Measurements from ENCODE around the gene SP2. TPM values are rescaled to one million over a fixed set of nuclear protein-coding genes. Genes with fewer than 3 reads are reported as not detected.
A peak's percentile ranks its signal among the peaks of the same experiment; 100 is the strongest.

Gene SP2
- polyA plus RNA-seq, 3 donors from 2014 or later: 2.0 to 13.7 (median 5.0) TPM

DNA sequence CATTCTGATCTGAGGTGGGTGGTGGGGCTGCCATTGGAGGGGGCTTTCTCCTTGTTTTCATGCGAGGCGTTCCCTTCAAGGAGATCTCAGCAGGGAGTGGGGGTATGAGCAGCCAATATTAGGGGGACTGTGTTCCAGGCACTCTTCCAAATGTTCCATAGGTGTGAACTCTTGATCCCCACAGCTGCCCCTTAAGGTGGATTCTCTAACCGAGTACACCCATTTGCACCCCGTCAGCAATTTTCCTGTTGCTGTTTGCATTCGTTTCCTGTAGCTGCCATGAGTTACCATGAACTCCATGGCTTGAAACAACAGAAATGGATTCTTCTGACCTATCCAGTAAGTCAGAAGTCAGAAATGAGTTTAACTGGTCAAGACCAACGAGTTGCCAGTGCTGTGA lies 65.4 kb downstream of the SP2 start:
- Mint-ChIP-seq H3K36me3 (peaks cover 0 to 5% (median 0%) of the 10 kb centered on the region in 3 donors), H3K27ac (no peak overlapping the region), H3K9me3 (no peaks in the 10 kb centered on the region), H3K4me3 (no peak overlapping the region), H3K27me3 (ENCODE audit: low read depth in 3 of 3) (peaks cover 0 to 6% (median 4%) of the 10 kb centered on the region in 3 donors), H3K4me1 (no peaks in the 10 kb centered on the region)
- no peak for DNase-seq

GRCh38 chr17:47962901-47963300 lies 66.9 kb downstream of the SP2 start:
- Mint-ChIP-seq H3K27me3 (ENCODE audit: low read depth in 3 of 3) (peaks cover 0 to 6% (median 1%) of the 10 kb centered on the region in 3 donors), H3K27ac (no peak overlapping the region), H3K36me3 (peaks cover 0 to 5% (median 0%) of the 10 kb centered on the region in 3 donors), H3K4me1 (no peaks in the 10 kb centered on the region), H3K4me3 (no peak overlapping the region), H3K9me3 (no peaks in the 10 kb centered on the region)
- no peak for DNase-seq

DNA sequence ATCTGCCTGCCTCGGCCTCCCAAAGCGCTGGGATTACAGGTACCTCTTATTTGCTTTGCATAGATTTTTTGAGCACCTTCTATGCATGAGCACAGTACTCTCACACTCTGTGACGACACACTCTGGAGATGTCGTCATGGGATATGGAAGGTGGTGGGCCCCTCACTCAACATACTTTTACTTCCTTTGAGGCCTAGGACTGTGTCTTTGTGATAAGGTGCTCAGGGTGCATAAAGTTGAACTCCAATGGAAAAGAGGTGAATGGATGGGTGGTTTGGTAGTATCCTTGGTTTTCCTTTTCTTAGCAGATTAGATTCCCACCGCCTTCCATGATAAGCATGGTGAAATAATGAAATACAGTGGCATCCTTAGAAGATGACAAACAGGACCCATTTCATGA lies 68.8 kb downstream of the SP2 start:
- H3K4me1 Mint-ChIP-seq: peaks cover 2 to 3% of the 10 kb centered on the region in 2 donors
- H3K4me3 Mint-ChIP-seq: no peak overlapping the region
- H3K36me3 Mint-ChIP-seq: peaks cover 0 to 5% (median 0%) of the 10 kb centered on the region in 3 donors
- H3K9me3 Mint-ChIP-seq: no peaks in the 10 kb centered on the region
- DNase-seq: no peak
- H3K27ac Mint-ChIP-seq: no peak overlapping the region
- H3K27me3 Mint-ChIP-seq (ENCODE audit: low read depth in 3 of 3): peaks cover 0 to 6% (median 1%) of the 10 kb centered on the region in 3 donors

GRCh38 chr17:47966079-47966519 lies 70.1 kb downstream of the SP2 start:
- H3K9me3 Mint-ChIP-seq: no peaks in the 10 kb centered on the region
- peaks cover 3 to 10% (median 4%) of the 10 kb centered on the region in 3 donors for H3K27me3 Mint-ChIP-seq (ENCODE audit: low read depth in 3 of 3)
- H3K36me3 Mint-ChIP-seq: peaks cover 0 to 5% (median 0%) of the 10 kb centered on the region in 3 donors
- no peak for DNase-seq
- peaks cover 14 to 16% of the 10 kb centered on the region in 2 donors for H3K4me1 Mint-ChIP-seq
- H3K27ac Mint-ChIP-seq: no peak overlapping the region
- H3K4me3 Mint-ChIP-seq: no peak overlapping the region

GRCh38 chr17:47967607-47968252 lies 71.7 kb downstream of the SP2 start:
- Mint-ChIP-seq H3K27ac (no peak overlapping the region), H3K36me3 (peaks cover 0 to 5% (median 0%) of the 10 kb centered on the region in 3 donors), H3K27me3 (ENCODE audit: low read depth in 3 of 3) (peaks cover 3 to 11% (median 4%) of the 10 kb centered on the region in 3 donors), H3K9me3 (no peaks in the 10 kb centered on the region), H3K4me1 (peaks cover 27 to 31% of the 10 kb centered on the region in 2 donors), H3K4me3 (no peak overlapping the region)
- DNase-seq: no peak

DNA sequence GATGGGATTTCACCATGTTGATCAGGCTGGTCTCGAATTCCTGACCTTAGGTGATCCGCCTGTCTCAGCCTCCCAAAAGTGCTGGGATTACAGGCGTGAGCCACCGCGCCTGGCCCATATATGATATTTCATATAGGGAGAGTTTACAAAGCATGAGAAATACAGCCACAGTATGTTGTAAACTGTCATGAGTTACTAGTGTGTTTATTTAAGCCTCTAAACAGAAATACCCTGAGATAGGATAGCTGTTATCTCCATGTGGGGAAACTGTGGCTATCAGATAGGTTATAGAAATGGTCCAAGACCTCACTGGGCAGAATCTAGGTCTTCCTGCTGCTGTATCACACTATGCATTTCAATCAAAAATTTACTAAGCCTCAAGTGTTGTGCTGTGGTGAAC lies 72.8 kb downstream of the SP2 start:
- Mint-ChIP-seq H3K27me3 (ENCODE audit: low read depth in 3 of 3) (peaks cover 3 to 11% (median 4%) of the 10 kb centered on the region in 3 donors), H3K36me3 (peaks cover 0 to 5% (median 5%) of the 10 kb centered on the region in 3 donors), H3K4me1 (peaks cover 27 to 39% of the 10 kb centered on the region in 2 donors), H3K4me3 (peak overlapping the region in 1 of 5 donors; percentile 21), H3K9me3 (no peaks in the 10 kb centered on the region), H3K27ac (no peak overlapping the region)
- no peak for DNase-seq

- H3K27ac Mint-ChIP-seq: peak overlapping the region; percentile 73 to 97 (median 89)
- DNase-seq: no peak
- H3K4me3 Mint-ChIP-seq: peak overlapping the region; percentile 98 to 100 (median 99)
Observed at GRCh38 chr17:47969930-47970724, 74.1 kb downstream of the SP2 start.

GRCh38 chr17:47970725-47971499 lies 74.9 kb downstream of the SP2 start, which contains the start of gene CDK5RAP3:
Gene CDK5RAP3, plus strand, starts transcription at chr17:47971113. Its CDS starts 34 bp downstream, at chr17:47971147.
- H3K4me1 Mint-ChIP-seq: peaks cover 27 to 39% of the 10 kb centered on the region in 2 donors

More at GRCh38 chr17:47969930-47970724, 74.1 kb downstream of the SP2 start:
- peaks cover 3 to 5% (median 4%) of the 10 kb centered on the region in 3 donors for H3K27me3 Mint-ChIP-seq (ENCODE audit: low read depth in 3 of 3)
- peaks cover 27 to 39% of the 10 kb centered on the region in 2 donors for H3K4me1 Mint-ChIP-seq
- H3K36me3 Mint-ChIP-seq: peaks cover 4 to 14% (median 4%) of the 10 kb centered on the region in 3 donors
- no peaks in the 10 kb centered on the region for H3K9me3 Mint-ChIP-seq

GRCh38 chr17:47973541-47973940 lies 77.5 kb downstream of the SP2 start:
- H3K9me3 Mint-ChIP-seq: no peaks in the 10 kb centered on the region
- peak overlapping the region in 1 of 6 donors; percentile 28 for H3K27ac Mint-ChIP-seq
- peaks cover 27 to 39% of the 10 kb centered on the region in 2 donors for H3K4me1 Mint-ChIP-seq
- DNase-seq: no peak
- H3K36me3 Mint-ChIP-seq: peaks cover 14 to 34% (median 19%) of the 10 kb centered on the region in 3 donors
- peak overlapping the region in 3 of 5 donors; percentile 7 to 42 (median 32) for H3K4me3 Mint-ChIP-seq
- H3K27me3 Mint-ChIP-seq (ENCODE audit: low read depth in 3 of 3): peaks cover 3 to 5% (median 3%) of the 10 kb centered on the region in 3 donors

More at GRCh38 chr17:47970725-47971499, 74.9 kb downstream of the SP2 start, which contains the start of gene CDK5RAP3:
- Mint-ChIP-seq H3K36me3 (peaks cover 4 to 21% (median 10%) of the 10 kb centered on the region in 3 donors), H3K27ac (peak within 1 kb of the TSS; percentile 73 to 97 (median 93)), H3K4me3 (peak within 1 kb of the TSS; percentile 98 to 100 (median 99)), H3K27me3 (ENCODE audit: low read depth in 3 of 3) (peaks cover 3 to 5% (median 4%) of the 10 kb centered on the region in 3 donors), H3K9me3 (no peaks in the 10 kb centered on the region)
- peak; percentile 99 for DNase-seq

GRCh38 chr17:47975189-47975822 lies 79.3 kb downstream of the SP2 start:
- Mint-ChIP-seq H3K9me3 (no peaks in the 10 kb centered on the region), H3K4me1 (peaks cover 21 to 32% of the 10 kb centered on the region in 2 donors), H3K36me3 (peaks cover 23 to 49% (median 25%) of the 10 kb centered on the region in 3 donors), H3K27me3 (ENCODE audit: low read depth in 3 of 3) (peaks cover 3 to 5% (median 3%) of the 10 kb centered on the region in 3 donors), H3K27ac (no peak overlapping the region), H3K4me3 (no peak overlapping the region)
- DNase-seq: no peak

- Mint-ChIP-seq H3K36me3 (peaks cover 25 to 54% (median 28%) of the 10 kb centered on the region in 3 donors), H3K4me3 (no peak overlapping the region), H3K27ac (no peak overlapping the region), H3K4me1 (peaks cover 21 to 32% of the 10 kb centered on the region in 2 donors), H3K9me3 (no peaks in the 10 kb centered on the region), H3K27me3 (ENCODE audit: low read depth in 3 of 3) (peaks cover 1 to 4% (median 2%) of the 10 kb centered on the region in 3 donors)
- DNase-seq: no peak
Observed at GRCh38 chr17:47975823-47976205, 79.8 kb downstream of the SP2 start.

DNA sequence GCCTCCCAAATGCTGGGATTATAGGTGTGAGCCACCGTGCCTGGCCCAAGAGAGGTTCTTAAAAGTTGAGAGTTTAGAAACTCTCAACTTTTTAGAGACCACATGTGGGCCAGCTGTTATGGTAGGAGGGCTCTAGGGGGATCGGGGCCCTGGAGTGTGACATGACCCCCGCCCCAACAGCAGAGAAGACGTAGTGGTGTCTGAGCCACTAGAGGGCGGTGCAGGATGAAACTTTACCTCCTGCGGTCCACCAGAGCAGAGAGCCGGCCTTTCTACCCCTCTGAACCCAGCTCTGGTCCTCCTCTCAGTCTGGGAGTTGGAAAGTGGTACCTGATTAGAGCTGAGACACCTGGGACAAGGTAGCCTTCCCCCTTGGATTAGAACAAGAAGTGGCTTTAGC lies 82.3 kb downstream of the SP2 start:
- H3K9me3 Mint-ChIP-seq: no peaks in the 10 kb centered on the region
- peak; percentile 19 to 37 (median 31) for DNase-seq

More for the DNA sequence above, 82.3 kb downstream of the SP2 start:
- H3K27ac Mint-ChIP-seq: no peak overlapping the region
- H3K36me3 Mint-ChIP-seq: peaks cover 28 to 63% (median 30%) of the 10 kb centered on the region in 3 donors
- H3K4me3 Mint-ChIP-seq: no peak overlapping the region
- peaks cover 0 to 2% (median 0%) of the 10 kb centered on the region in 3 donors for H3K27me3 Mint-ChIP-seq (ENCODE audit: low read depth in 3 of 3)
- H3K4me1 Mint-ChIP-seq: peaks cover 26 to 27% of the 10 kb centered on the region in 2 donors

Data from immature natural killer cell (primary cell).